HepG2 (cell line): Measurements from ENCODE around the gene PYY. TPM values are rescaled to one million over a fixed set of nuclear protein-coding genes. Genes with fewer than 3 reads are reported as not detected.
A peak's percentile ranks its signal among the peaks of the same experiment; 100 is the strongest.

Experiments used
- DNMT3B ChIP-seq: conservative IDR thresholded peaks from 2 replicates; pipeline ENCODE4 v1.6.1; 2016; ENCODE audit warnings: missing biosample characterization, control low read depth
- FLYWCH1 ChIP-seq: sonication (generic); formaldehyde crosslinking; IDR thresholded peaks from 2 replicates; pipeline ENCODE4 v1.8.1; 2023; ENCODE audit warnings: mild to moderate bottlenecking, missing genetic modification reagents
- FOSL1 ChIP-seq: sonication (generic); formaldehyde crosslinking; IDR thresholded peaks from 2 replicates; pipeline ENCODE4 v1.9.0; 2021; ENCODE audit warnings: missing genetic modification reagents, borderline replicate concordance
- GABPA ChIP-seq, 2 experiments: IDR thresholded peaks; 2 replicates each; pipeline ENCODE4 v1.6.1; 2011 to 2016; ENCODE audit warnings: low read depth in 2 of 2, low read length in 1 of 2, missing biosample characterization in 1 of 2, missing genetic modification characterization in 1 of 2
- GZF1 ChIP-seq: sonication (generic); formaldehyde crosslinking; IDR thresholded peaks from 2 replicates; pipeline ENCODE4 v1.5.1; 2020; ENCODE audit warnings: mild to moderate bottlenecking, missing genetic modification reagents
- HOXA7 ChIP-seq: sonication (generic); formaldehyde crosslinking; IDR thresholded peaks from 2 replicates; pipeline ENCODE4 v1.8.1; 2022; ENCODE audit warnings: mild to moderate bottlenecking, missing genetic modification reagents, moderate library complexity
- ISL2 ChIP-seq: sonication (generic); formaldehyde crosslinking; IDR thresholded peaks from 2 replicates; pipeline ENCODE4 v1.5.0; 2020; ENCODE audit warnings: missing genetic modification reagents
- KDM1A ChIP-seq: IDR thresholded peaks from 2 replicates; pipeline ENCODE4 v1.6.1; 2016; ENCODE audit warnings: missing compliant biosample characterization
- MATR3 ChIP-seq: sonication (generic); formaldehyde crosslinking; IDR thresholded peaks from 2 replicates; pipeline ENCODE4 v1.4.0; 2020; ENCODE audit warnings: missing genetic modification reagents
- PAX8 ChIP-seq: sonication (generic); formaldehyde crosslinking; IDR thresholded peaks from 2 replicates; pipeline ENCODE4 v1.8.0; 2022; ENCODE audit warnings: mild to moderate bottlenecking, missing genetic modification reagents, borderline replicate concordance
- PHB2 ChIP-seq: fragments of 450-650 bp; IDR thresholded peaks from 2 replicates; pipeline ENCODE4 v1.6.1; 2018; ENCODE audit not compliant: partially characterized antibody
- PHF21A ChIP-seq: sonication (generic); formaldehyde crosslinking; IDR thresholded peaks from 2 replicates; pipeline ENCODE4 v1.5.0; 2020; ENCODE audit warnings: mild to moderate bottlenecking, missing genetic modification reagents
- RFX5 ChIP-seq: IDR thresholded peaks from 2 replicates; pipeline ENCODE4 v1.6.1; 2011; ENCODE audit warnings: low read depth, low read length, improper control_type of control experiment
- YEATS2 ChIP-seq: sonication (generic); formaldehyde crosslinking; IDR thresholded peaks from 2 replicates; pipeline ENCODE4 v1.4.0; 2020; ENCODE audit warnings: missing genetic modification reagents, borderline replicate concordance
- ZFP90 ChIP-seq: sonication (generic); formaldehyde crosslinking; IDR thresholded peaks from 2 replicates; pipeline ENCODE4 v1.8.0; 2022; ENCODE audit warnings: missing genetic modification reagents, mild to moderate bottlenecking, inconsistent platforms, borderline replicate concordance
- ZNF17 ChIP-seq: sonication (generic); formaldehyde crosslinking; IDR thresholded peaks from 2 replicates; pipeline ENCODE4 v1.5.0; 2020; ENCODE audit warnings: mild to moderate bottlenecking, missing genetic modification reagents
- ZNF224 ChIP-seq: sonication (generic); formaldehyde crosslinking; IDR thresholded peaks from 2 replicates; pipeline ENCODE4 v1.5.0; 2020; ENCODE audit warnings: mild to moderate bottlenecking, missing genetic modification reagents
- ZNF672 ChIP-seq: sonication (generic); formaldehyde crosslinking; IDR thresholded peaks from 2 replicates; pipeline ENCODE4 v1.8.1; 2022; ENCODE audit warnings: missing genetic modification reagents
- ZSCAN20 ChIP-seq: sonication (generic); formaldehyde crosslinking; IDR thresholded peaks from 2 replicates; pipeline ENCODE4 v1.4.0; 2020; ENCODE audit warnings: missing genetic modification reagents, mild to moderate bottlenecking, borderline replicate concordance
- polyA plus RNA-seq, 8 experiments: library from polyadenylated mRNA; depleted of rRNA in 3 of 8; stranded (reverse) in 7 of 8; unstranded in 1 of 8; fragments of >200 nt; fragmentation: Illumina TruSeq in 4 of 8; extraction: Trizol in 4 of 8; gene quantifications; 2 replicates each; pipeline versions ENCODE4 v1.2.1 to v1.2.3, GENCODE V29; 2011 to 2016; ENCODE audit warnings: low read depth in 4 of 8, missing spikeins in 1 of 8, mixed read lengths in 1 of 8; ENCODE audit not compliant: insufficient read depth in 1 of 8
- total RNA-seq, 5 experiments: library from RNA; depleted of rRNA; stranded (reverse); fragments of >200 nt; fragmentation: Illumina TruSeq; extraction: Trizol; gene quantifications; 2 replicates each; pipeline ENCODE4 v1.2.3, GENCODE V29; 2016; ENCODE audit warnings: low read depth in 1 of 5
- TF ChIP-seq, protein P1 (sequence below): sonication (generic); formaldehyde crosslinking; IDR thresholded peaks from 2 replicates; pipeline ENCODE4 v1.5.0; 2020; ENCODE audit warnings: missing genetic modification reagents, mild to moderate bottlenecking, borderline replicate concordance
- TF ChIP-seq, protein P2 (sequence below): sonication (generic); formaldehyde crosslinking; IDR thresholded peaks from 2 replicates; pipeline ENCODE4 v1.5.0; 2020; ENCODE audit warnings: missing genetic modification reagents
- TF ChIP-seq, protein P3 (sequence below): sonication (generic); formaldehyde crosslinking; IDR thresholded peaks from 2 replicates; pipeline ENCODE4 v1.4.0; 2020; ENCODE audit warnings: mild to moderate bottlenecking, missing genetic modification reagents, borderline replicate concordance

Gene PYY
- total and polyA plus RNA-seq, 2 of the 13 experiments (the other 11 are each of a cell fraction or from before 2014, with no cell fraction given): 0.25 TPM; not detected in 1

DNA sequence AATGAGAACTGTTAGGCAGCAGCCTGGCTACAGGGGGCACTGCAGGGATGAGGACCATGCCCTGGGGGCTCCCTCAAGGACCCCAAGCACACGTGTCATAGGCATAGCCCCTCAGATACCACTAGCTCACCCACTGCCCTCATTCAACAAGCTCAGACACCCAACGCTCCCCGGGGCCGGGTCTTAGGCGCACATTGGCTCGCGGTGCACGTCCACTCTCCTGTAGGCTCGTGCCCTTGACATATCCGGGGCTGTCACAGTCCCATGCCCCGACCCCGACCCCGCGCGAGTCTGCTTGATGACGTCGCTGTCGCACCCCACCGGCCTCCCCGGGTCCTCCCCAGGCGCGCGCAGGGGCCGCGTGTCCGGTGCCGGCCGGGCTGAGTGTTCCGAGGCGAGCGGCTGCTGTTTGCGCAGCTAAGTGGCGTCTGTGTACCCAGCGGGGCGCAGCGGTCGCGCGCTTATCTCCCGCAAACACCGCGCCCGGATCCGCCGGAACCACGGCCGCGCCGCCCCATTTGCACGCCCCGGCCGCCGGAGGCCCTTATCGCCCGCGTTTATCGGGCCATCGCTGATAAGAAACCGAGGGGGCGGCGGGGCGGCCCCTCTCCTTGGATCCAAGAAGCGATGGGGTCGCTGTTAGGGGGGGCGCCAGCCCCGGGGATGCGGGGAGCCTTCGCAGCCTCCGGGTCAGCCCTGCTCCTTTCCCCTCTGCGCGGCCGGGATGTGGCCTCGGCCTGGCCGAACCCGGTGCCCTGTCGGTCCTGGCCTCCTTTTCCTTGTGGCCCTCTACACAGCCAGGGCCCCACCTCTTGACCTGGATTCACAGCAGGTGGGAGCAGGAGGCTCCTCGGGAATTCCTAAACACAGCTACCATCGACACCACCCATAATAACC is 30.0 kb upstream of the PYY start (continued):
- TF ChIP-seq, protein P1, sequence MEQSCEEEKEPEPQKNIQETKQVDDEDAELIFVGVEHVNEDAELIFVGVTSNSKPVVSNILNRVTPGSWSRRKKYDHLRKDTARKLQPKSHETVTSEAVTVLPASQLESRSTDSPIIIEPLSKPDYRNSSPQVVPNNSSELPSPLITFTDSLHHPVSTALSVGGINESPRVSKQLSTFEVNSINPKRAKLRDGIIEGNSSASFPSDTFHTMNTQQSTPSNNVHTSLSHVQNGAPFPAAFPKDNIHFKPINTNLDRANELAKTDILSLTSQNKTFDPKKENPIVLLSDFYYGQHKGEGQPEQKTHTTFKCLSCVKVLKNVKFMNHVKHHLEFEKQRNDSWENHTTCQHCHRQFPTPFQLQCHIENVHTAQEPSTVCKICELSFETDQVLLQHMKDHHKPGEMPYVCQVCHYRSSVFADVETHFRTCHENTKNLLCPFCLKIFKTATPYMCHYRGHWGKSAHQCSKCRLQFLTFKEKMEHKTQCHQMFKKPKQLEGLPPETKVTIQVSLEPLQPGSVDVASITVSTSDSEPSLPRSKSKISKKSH (CRISPR knock-in tag): peak; percentile 79; the same call in 1 of the 2 replicates
- peak; percentile 23; the same call in 1 of the 2 replicates for TF ChIP-seq GABPA (IDR thresholded peaks at IDR 0.05; ENCODE audit: low read depth, low read length)
- TF ChIP-seq GABPA (CRISPR knock-in tag; IDR thresholded peaks at IDR 0.05; ENCODE audit: low read depth): peak; percentile 42
- peak; percentile 58; the same call in 1 of the 2 replicates for TF ChIP-seq ZFP90 (CRISPR knock-in tag)
- peak; percentile 85; the same call in 1 of the 2 replicates for TF ChIP-seq ZSCAN20 (CRISPR knock-in tag)
- TF ChIP-seq ZNF224: no peak; the same call in 1 of the 2 replicates
- no peak for TF ChIP-seq DNMT3B (CRISPR knock-in tag)
- TF ChIP-seq HOXA7 (CRISPR knock-in tag): no peak
- TF ChIP-seq RFX5: no peak
- TF ChIP-seq, protein P2, sequence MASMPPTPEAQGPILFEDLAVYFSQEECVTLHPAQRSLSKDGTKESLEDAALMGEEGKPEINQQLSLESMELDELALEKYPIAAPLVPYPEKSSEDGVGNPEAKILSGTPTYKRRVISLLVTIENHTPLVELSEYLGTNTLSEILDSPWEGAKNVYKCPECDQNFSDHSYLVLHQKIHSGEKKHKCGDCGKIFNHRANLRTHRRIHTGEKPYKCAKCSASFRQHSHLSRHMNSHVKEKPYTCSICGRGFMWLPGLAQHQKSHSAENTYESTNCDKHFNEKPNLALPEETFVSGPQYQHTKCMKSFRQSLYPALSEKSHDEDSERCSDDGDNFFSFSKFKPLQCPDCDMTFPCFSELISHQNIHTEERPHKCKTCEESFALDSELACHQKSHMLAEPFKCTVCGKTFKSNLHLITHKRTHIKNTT (CRISPR knock-in tag): no peak
- no peak for TF ChIP-seq MATR3 (CRISPR knock-in tag)
- 0 out of 2 replicates have a peak, but pooled peaks have one; percentile 29 for TF ChIP-seq KDM1A
- peak; percentile 99 for TF ChIP-seq ISL2 (CRISPR knock-in tag)
- no peak for TF ChIP-seq ZNF672 (CRISPR knock-in tag)
- no peak; the same call in 1 of the 2 replicates for TF ChIP-seq FOSL1 (CRISPR knock-in tag)
- no peak for TF ChIP-seq PHB2
- no peak; the same call in 1 of the 2 replicates for TF ChIP-seq GZF1 (CRISPR knock-in tag)
- peak; percentile 62; the same call in 1 of the 2 replicates for TF ChIP-seq PAX8 (CRISPR knock-in tag)
- no peak for TF ChIP-seq ZNF17 (CRISPR knock-in tag)
- TF ChIP-seq FLYWCH1 (CRISPR knock-in tag): peak; percentile 41; the same call in 1 of the 2 replicates
- TF ChIP-seq, protein P3, sequence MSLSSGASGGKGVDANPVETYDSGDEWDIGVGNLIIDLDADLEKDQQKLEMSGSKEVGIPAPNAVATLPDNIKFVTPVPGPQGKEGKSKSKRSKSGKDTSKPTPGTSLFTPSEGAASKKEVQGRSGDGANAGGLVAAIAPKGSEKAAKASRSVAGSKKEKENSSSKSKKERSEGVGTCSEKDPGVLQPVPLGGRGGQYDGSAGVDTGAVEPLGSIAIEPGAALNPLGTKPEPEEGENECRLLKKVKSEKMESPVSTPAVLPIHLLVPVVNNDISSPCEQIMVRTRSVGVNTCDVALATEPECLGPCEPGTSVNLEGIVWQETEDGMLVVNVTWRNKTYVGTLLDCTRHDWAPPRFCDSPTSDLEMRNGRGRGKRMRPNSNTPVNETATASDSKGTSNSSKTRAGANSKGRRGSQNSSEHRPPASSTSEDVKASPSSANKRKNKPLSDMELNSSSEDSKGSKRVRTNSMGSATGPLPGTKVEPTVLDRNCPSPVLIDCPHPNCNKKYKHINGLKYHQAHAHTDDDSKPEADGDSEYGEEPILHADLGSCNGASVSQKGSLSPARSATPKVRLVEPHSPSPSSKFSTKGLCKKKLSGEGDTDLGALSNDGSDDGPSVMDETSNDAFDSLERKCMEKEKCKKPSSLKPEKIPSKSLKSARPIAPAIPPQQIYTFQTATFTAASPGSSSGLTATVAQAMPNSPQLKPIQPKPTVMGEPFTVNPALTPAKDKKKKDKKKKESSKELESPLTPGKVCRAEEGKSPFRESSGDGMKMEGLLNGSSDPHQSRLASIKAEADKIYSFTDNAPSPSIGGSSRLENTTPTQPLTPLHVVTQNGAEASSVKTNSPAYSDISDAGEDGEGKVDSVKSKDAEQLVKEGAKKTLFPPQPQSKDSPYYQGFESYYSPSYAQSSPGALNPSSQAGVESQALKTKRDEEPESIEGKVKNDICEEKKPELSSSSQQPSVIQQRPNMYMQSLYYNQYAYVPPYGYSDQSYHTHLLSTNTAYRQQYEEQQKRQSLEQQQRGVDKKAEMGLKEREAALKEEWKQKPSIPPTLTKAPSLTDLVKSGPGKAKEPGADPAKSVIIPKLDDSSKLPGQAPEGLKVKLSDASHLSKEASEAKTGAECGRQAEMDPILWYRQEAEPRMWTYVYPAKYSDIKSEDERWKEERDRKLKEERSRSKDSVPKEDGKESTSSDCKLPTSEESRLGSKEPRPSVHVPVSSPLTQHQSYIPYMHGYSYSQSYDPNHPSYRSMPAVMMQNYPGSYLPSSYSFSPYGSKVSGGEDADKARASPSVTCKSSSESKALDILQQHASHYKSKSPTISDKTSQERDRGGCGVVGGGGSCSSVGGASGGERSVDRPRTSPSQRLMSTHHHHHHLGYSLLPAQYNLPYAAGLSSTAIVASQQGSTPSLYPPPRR (CRISPR knock-in tag): peak; percentile 100
- TF ChIP-seq PHF21A: peak; percentile 97
- TF ChIP-seq YEATS2 (CRISPR knock-in tag): peak; percentile 26; the same call in 1 of the 2 replicates
